Activated naive CD4-positive, alpha-beta T cell treated with anti-CD3 and anti-CD28 coated beads for 36 hours (primary cell): Measurements from ENCODE around the gene AKT3. TPM values are rescaled to one million over a fixed set of nuclear protein-coding genes. Genes with fewer than 3 reads are reported as not detected.

Source experiments
- CTCF ChIA-PET: fragments of 350-600 bp; sonication (Branson Sonifier 250); formaldehyde crosslinking; loops from one replicate; lab custom pipeline; 2021; ENCODE audit warnings: antibody characterized with exemption; lab: Charles Lee
- DNase-seq: peaks from one replicate; pipeline ENCODE4 v3.0.0-alpha.2; 2020
- H3K27ac Mint-ChIP-seq: one replicate; pipeline ENCODE4 v1.8.0; 2021; ENCODE audit warnings: mild to moderate bottlenecking, mixed read lengths
- H3K27me3 Mint-ChIP-seq: one replicate; pipeline ENCODE4 v1.8.0; 2021; ENCODE audit warnings: low read depth, mixed read lengths
- H3K36me3 Mint-ChIP-seq: one replicate; pipeline ENCODE4 v1.8.0; 2021; ENCODE audit warnings: low read depth, mixed read lengths
- H3K4me1 Mint-ChIP-seq: one replicate; pipeline ENCODE4 v1.8.0; 2021; ENCODE audit warnings: low read depth, mixed read lengths
- H3K4me3 Mint-ChIP-seq: one replicate; pipeline ENCODE4 v1.8.0; 2021; ENCODE audit warnings: mild to moderate bottlenecking, moderate library complexity, mixed read lengths
- H3K9me3 Mint-ChIP-seq: one replicate; pipeline ENCODE4 v1.8.0; 2021; ENCODE audit warnings: mixed read lengths
- intact Hi-C: fragments of 100-400 bp; cut with micrococcal nuclease; formaldehyde crosslinking; loops from one replicate; pipeline ENCODE4 v1.15.1; 2023
- total RNA-seq, 2 experiments: library from RNA; stranded (reverse); gene quantifications; one replicate each; pipeline ENCODE4 v1.2.3, GENCODE V29; 2021

Gene AKT3
- total RNA-seq, 2 experiments from 2014 or later: 19.1 to 21.5 TPM

DNA sequence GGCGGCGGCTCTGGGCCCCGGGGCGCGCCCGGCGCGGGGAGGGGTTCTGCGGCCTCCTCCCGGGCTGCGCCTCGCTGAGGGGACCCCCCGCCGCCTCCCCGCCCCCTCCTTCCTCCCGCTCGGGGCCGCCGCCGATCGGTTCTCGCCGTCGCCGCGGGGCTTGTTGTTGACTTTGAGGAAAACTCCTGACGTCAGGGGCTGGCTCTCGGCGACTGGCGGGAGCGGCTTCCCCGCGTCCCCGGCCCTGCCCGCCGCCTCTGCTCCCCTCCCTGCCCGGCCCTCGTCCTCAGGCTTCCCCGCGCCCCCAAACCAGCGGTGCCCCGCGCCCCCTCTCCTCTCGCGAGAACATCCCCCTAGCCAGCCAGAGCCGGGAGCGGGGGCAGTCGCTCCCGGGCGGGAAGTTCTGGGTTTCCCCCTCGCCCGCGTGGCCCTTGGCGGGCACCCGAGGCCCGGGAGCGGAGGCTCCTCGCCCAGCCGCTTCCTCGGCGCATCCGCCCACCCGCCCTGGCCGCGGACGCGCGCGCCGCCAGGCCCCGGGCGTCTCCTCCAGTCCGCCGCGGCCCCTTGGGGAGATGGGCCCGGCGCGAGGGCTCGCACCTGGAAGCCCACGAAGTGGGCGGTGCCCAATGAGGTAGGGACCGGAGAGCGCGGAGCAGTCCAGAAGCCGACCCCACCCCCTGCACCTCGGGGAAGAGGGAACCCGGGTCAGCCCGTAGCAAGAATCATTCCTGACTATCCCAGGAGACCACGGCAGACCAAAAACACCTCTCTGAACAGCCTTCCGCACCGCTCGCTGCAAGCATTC lies 611 bp upstream of the AKT3 start:
- intact Hi-C loops: loop anchor here (1.0 to 2.0 kb wide), 8 partner anchors 66 to 802 kb away; partner anchors contain the start of genes CEP170 and DESI2
- peaks cover 7% of the 10 kb centered on the region for H3K27me3 Mint-ChIP-seq
- H3K27ac Mint-ChIP-seq: peak overlapping the region; percentile 81
- peak; percentile 86 for DNase-seq
- peak overlapping the region; percentile 80 for H3K4me3 Mint-ChIP-seq
- peaks cover 30% of the 10 kb centered on the region for H3K4me1 Mint-ChIP-seq
- no peaks in the 10 kb centered on the region for H3K9me3 Mint-ChIP-seq
- no peaks in the 10 kb centered on the region for H3K36me3 Mint-ChIP-seq
- CTCF ChIA-PET: no interaction called here

DNA sequence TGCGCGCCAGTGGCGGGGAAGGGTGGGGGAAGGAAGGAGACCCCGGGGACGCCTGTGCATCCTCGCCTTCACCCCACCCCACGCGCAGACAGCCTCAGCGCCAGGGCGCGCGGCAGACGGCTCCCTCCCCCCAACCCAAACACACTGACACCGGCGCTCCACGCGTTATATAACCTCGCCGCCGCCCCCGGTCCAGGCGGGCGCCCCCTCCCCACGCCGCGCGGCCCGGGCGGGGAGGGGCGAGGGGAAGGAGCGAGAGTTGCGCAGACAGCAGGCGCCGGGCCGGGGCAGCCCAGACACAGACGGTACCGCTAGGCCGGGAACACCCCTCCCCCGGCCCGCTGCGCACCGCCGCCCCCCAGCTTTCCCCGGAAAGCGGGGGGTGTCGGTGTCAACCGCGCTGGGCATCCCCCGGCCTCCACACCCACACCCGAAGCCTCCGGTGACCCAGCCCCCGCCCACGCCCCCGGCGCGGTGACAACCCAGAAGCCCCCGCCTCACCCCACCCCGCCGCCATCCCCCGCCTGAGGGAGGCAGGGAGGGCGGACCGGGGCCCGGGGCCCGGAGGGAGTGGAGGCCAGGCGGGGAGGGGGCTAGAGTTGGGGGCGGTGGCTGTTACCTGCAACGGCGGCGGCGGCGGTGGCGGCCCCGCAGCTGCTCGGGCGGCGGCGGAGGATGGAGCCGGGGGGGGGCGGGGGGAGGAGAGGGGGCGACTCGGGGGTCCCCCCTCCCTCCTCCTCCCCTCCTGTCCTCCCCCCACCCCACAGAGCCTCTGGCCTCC lies 432 bp downstream of the AKT3 start:
- H3K4me3 Mint-ChIP-seq: peak overlapping the region; percentile 87
- DNase-seq: peak; percentile 47
- H3K27me3 Mint-ChIP-seq: peaks cover 5% of the 10 kb centered on the region
- CTCF ChIA-PET: interaction anchor here (1.3 kb wide), 1 partner anchor 12 kb away, joined by 3 read pairs; no protein-coding TSS in a partner anchor
- intact Hi-C loops: loop anchor here (1.0 to 10.0 kb wide), 9 partner anchors 67 to 803 kb away; partner anchors contain the start of genes CEP170 and DESI2
- H3K27ac Mint-ChIP-seq: peak overlapping the region; percentile 91
- peaks cover 30% of the 10 kb centered on the region for H3K4me1 Mint-ChIP-seq
- H3K36me3 Mint-ChIP-seq: no peaks in the 10 kb centered on the region
- H3K9me3 Mint-ChIP-seq: no peaks in the 10 kb centered on the region

DNA sequence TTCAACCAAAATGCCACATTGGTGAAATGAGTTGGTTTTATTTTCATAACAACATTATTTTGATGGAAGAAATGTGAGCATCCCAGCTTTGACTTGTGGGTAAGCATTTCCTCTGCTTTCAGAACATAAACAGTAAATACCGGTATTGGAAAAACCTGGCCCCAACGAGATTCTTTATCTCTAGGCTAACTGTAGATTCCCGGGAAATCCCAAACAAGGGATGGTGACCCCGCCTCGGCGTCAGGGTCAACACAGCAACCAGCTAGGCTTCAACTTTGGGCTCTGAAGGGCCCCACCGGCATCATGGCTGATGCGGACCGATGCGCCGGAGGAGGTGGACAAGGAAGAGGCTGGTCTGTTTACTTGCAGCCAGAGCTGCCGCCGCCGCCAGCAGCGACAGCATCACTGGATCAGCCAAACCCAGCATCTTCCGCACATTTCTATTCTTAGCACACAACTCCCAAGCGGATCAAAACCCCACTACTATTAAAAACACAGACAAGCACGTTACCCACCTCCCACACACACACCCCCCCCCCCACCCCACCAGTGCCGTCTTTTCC lies 1.1 kb downstream of the AKT3 start:
- peaks cover 5% of the 10 kb centered on the region for H3K27me3 Mint-ChIP-seq
- DNase-seq: peak; percentile 43
- no peaks in the 10 kb centered on the region for H3K9me3 Mint-ChIP-seq
- H3K27ac Mint-ChIP-seq: peak overlapping the region; percentile 91
- H3K36me3 Mint-ChIP-seq: no peaks in the 10 kb centered on the region
- H3K4me1 Mint-ChIP-seq: peaks cover 33% of the 10 kb centered on the region
- intact Hi-C loops: loop anchor here (1.0 to 10.0 kb wide), 3 partner anchors 11 to 746 kb away; no protein-coding TSS in a partner anchor
- peak overlapping the region; percentile 87 for H3K4me3 Mint-ChIP-seq
- CTCF ChIA-PET: interaction anchor here (1.3 kb wide), 1 partner anchor 11 kb away, joined by 3 read pairs; no protein-coding TSS in a partner anchor

- Mint-ChIP-seq H3K36me3 (peaks cover under 1% of the 10 kb centered on the region), H3K27me3 (peaks cover 5% of the 10 kb centered on the region), H3K27ac (no peak overlapping the region), H3K9me3 (no peaks in the 10 kb centered on the region), H3K4me3 (peak overlapping the region; percentile 87), H3K4me1 (peaks cover 38% of the 10 kb centered on the region)
- DNase-seq: no peak
- CTCF ChIA-PET: interaction anchor here (1.3 kb wide), 1 partner anchor 11 kb away, joined by 3 read pairs; no protein-coding TSS in a partner anchor
- intact Hi-C loops: loop anchor here (1.0 to 10.0 kb wide), 3 partner anchors 10 to 746 kb away; no protein-coding TSS in a partner anchor
These were observed 1.7 kb downstream of the AKT3 start for GRCh38 chr1:243848165-243848857.

DNA sequence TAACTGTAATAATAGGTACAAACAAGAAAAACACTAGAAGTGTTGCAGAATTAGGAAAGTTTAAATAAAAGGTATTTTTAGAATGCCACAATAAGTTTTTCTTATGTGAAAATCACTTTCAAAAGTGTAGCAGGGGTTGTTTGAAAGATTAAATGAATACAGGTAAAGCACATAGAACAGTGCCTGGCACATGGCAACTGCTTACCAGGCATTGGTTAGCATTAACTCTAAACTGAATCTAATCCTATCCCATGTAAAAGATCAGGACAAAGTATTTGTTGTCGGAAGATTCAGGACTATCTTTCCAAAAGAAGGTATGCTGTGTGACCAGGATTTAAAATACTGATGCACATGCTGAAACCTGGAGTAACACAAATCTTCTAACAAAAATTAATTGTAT lies 3.3 kb downstream of the AKT3 start:
- peaks cover 1% of the 10 kb centered on the region for H3K36me3 Mint-ChIP-seq
- peaks cover 40% of the 10 kb centered on the region for H3K4me1 Mint-ChIP-seq
- H3K4me3 Mint-ChIP-seq: no peak overlapping the region
- H3K27ac Mint-ChIP-seq: no peak overlapping the region
- CTCF ChIA-PET: no interaction called here
- intact Hi-C loops: loop anchor here (2.0 to 10.0 kb wide), 3 partner anchors 44 to 748 kb away; no protein-coding TSS in a partner anchor
- peaks cover 5% of the 10 kb centered on the region for H3K27me3 Mint-ChIP-seq
- DNase-seq: no peak
- H3K9me3 Mint-ChIP-seq: no peaks in the 10 kb centered on the region

DNA sequence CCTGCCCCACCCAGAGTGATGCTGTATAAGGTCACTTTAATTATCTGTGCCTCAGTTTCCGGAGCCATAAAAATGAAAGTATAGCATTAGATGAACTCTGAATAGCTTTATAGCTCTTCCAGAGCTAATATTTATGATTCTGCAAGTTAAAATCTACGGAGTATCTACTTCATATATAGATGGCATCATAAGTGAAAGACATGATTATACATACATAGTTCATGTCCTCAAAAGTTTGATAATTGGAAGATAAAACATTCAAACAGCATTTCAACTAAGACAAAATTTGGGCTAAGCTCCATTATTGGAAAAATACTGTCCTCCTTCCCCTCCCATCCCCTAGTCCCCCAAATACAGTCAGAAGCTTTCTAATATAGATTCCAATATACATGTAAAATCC lies 4.2 kb downstream of the AKT3 start:
- no peak for DNase-seq
- no peak overlapping the region for H3K4me3 Mint-ChIP-seq
- CTCF ChIA-PET: interaction anchor here (0.6 kb wide), 1 partner anchor 14 kb away, joined by 3 read pairs; no protein-coding TSS in a partner anchor
- peaks cover 1% of the 10 kb centered on the region for H3K36me3 Mint-ChIP-seq
- H3K4me1 Mint-ChIP-seq: peaks cover 37% of the 10 kb centered on the region
- H3K27me3 Mint-ChIP-seq: peaks cover 5% of the 10 kb centered on the region
- no peaks in the 10 kb centered on the region for H3K9me3 Mint-ChIP-seq
- intact Hi-C loops: loop anchor here (2.0 to 10.0 kb wide), 3 partner anchors 43 to 749 kb away; no protein-coding TSS in a partner anchor
- H3K27ac Mint-ChIP-seq: no peak overlapping the region

DNA sequence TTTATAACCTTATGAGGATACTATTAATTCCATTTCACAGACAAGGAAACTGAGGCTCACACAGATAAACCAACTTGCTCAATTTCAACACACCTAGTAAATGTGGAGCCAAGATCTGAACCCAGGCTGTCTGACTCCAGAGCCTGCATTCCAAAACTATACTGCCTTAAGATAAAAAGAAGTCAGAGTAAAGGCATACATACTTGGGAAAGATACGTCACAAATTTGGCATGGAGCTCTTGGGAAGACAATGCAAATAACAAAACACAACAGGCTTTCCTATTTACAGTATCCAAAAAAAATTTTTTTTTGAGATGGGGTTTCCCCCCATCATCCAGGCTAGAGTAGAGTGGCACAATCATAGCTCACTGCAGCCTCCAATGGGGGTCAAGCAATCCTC lies 5.9 kb downstream of the AKT3 start:
- Mint-ChIP-seq H3K27me3 (peaks cover 5% of the 10 kb centered on the region), H3K4me1 (peaks cover 41% of the 10 kb centered on the region), H3K9me3 (no peaks in the 10 kb centered on the region), H3K4me3 (no peak overlapping the region), H3K36me3 (peaks cover 4% of the 10 kb centered on the region), H3K27ac (no peak overlapping the region)
- intact Hi-C loops: loop anchor here (10.0 kb wide), 1 partner anchor 751 kb away; no protein-coding TSS in a partner anchor
- CTCF ChIA-PET: no interaction called here
- no peak for DNase-seq

GRCh38 chr1:243842978-243843511 lies 7.0 kb downstream of the AKT3 start:
- Mint-ChIP-seq H3K9me3 (no peaks in the 10 kb centered on the region), H3K27ac (no peak overlapping the region), H3K4me1 (peaks cover 38% of the 10 kb centered on the region), H3K4me3 (peak overlapping the region; percentile 33), H3K36me3 (peaks cover 4% of the 10 kb centered on the region), H3K27me3 (peaks cover 2% of the 10 kb centered on the region)
- CTCF ChIA-PET: no interaction called here
- intact Hi-C loops: loop anchor here (10.0 kb wide), 1 partner anchor 752 kb away; no protein-coding TSS in a partner anchor
- no peak for DNase-seq

DNA sequence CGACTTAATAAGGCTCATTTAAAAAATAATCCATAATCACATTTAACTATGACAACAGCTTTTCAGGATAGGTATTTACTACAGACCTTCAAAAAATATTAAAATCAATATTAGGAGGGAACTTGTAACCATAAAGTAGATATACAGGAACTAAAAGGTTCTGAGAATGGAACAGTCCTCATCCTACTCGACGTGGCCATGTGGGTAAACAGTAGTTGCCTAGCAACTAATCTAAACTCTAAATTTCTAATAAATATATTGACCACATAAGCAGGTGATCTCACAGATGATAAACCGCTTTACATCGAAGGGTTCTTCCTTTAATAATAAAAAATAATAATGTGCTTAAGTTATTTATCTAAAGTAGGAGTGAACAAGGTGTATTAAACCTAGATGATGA lies 7.9 kb downstream of the AKT3 start:
- peaks cover 43% of the 10 kb centered on the region for H3K4me1 Mint-ChIP-seq
- no peak for DNase-seq
- peaks cover 7% of the 10 kb centered on the region for H3K36me3 Mint-ChIP-seq
- H3K9me3 Mint-ChIP-seq: no peaks in the 10 kb centered on the region
- intact Hi-C loops: loop anchor here (10.0 kb wide), 1 partner anchor 753 kb away; no protein-coding TSS in a partner anchor
- H3K4me3 Mint-ChIP-seq: no peak overlapping the region
- no peak overlapping the region for H3K27ac Mint-ChIP-seq
- CTCF ChIA-PET: no interaction called here
- H3K27me3 Mint-ChIP-seq: no peaks in the 10 kb centered on the region

DNA sequence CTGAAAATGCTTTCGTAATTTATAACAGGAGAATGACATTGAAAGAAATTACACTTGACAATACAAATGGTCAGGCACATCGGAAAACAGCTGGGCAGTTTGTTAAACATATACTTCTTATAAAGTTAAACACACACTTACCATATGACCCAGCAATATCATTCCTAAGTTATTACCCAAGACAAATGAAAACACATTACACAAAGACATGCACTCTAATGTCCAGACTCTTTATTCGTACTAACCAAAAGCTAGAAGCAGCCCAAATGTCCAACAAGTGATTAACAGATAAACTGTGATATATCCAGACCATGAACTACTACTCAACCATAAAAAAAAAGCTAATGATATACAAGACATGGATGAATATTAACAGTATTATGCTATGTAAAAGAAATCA lies 8.5 kb downstream of the AKT3 start:
- H3K36me3 Mint-ChIP-seq: peaks cover 7% of the 10 kb centered on the region
- H3K4me3 Mint-ChIP-seq: no peak overlapping the region
- intact Hi-C loops: loop anchor here (1.0 to 10.0 kb wide), 2 partner anchors 38 to 753 kb away; no protein-coding TSS in a partner anchor
- H3K27me3 Mint-ChIP-seq: no peaks in the 10 kb centered on the region
- DNase-seq: no peak
- H3K9me3 Mint-ChIP-seq: no peaks in the 10 kb centered on the region
- peaks cover 42% of the 10 kb centered on the region for H3K4me1 Mint-ChIP-seq
- H3K27ac Mint-ChIP-seq: no peak overlapping the region
- CTCF ChIA-PET: no interaction called here
